Mesothelial cell of epicardium (in vitro differentiated cells): Measurements from ENCODE around the gene RBP5. TPM values are rescaled to one million over a fixed set of nuclear protein-coding genes. Genes with fewer than 3 reads are reported as not detected.

Source experiments
- DNase-seq, 2 experiments: peaks; one replicate each; pipeline ENCODE4 v3.0.0; 2021; ENCODE audit warnings: low spot score in 2 of 2; ENCODE audit not compliant: unreplicated experiment in 2 of 2
- H3K27ac Mint-ChIP-seq: 2 replicates; pipeline ENCODE4 v1.8.0; 2021; ENCODE audit warnings: mixed read lengths
- H3K27me3 Mint-ChIP-seq: 2 replicates; pipeline ENCODE4 v1.8.0; 2021; ENCODE audit warnings: low read depth, mixed read lengths
- H3K36me3 Mint-ChIP-seq: 2 replicates; pipeline ENCODE4 v1.8.0; 2021; ENCODE audit warnings: mixed read lengths
- H3K4me1 Mint-ChIP-seq: 2 replicates; pipeline ENCODE4 v1.8.0; 2021; ENCODE audit warnings: mixed read lengths
- H3K4me3 Mint-ChIP-seq: 2 replicates; pipeline ENCODE4 v1.8.0; 2021; ENCODE audit warnings: mild to moderate bottlenecking, moderate library complexity, mixed read lengths
- H3K9me3 Mint-ChIP-seq: 2 replicates; pipeline ENCODE4 v1.8.0; 2021; ENCODE audit warnings: mixed read lengths
- CTCF ChIP-seq: fragments of 200-600 bp; sonication (generic); IDR thresholded peaks from one replicate; pipeline ENCODE4 v1.5.0; 2021; ENCODE audit warnings: antibody characterized with exemption; ENCODE audit not compliant: unreplicated experiment
- total RNA-seq: library from RNA; stranded (reverse); gene quantifications from 3 replicates; pipeline ENCODE4 v1.2.1, GENCODE V29; 2021

Gene RBP5
- total RNA-seq, 1 donor from 2014 or later: 2.1 TPM

- no peak for TF ChIP-seq CTCF
- no peak for DNase-seq
- H3K4me1 Mint-ChIP-seq: no peaks in the 10 kb centered on the region
- no peak overlapping the region for H3K27ac Mint-ChIP-seq
- no peak overlapping the region for H3K4me3 Mint-ChIP-seq
- H3K36me3 Mint-ChIP-seq: peaks cover 2% of the 10 kb centered on the region
- H3K9me3 Mint-ChIP-seq: no peaks in the 10 kb centered on the region
- no peaks in the 10 kb centered on the region for H3K27me3 Mint-ChIP-seq
Measured at GRCh38 chr12:7121324-7121723, 7.4 kb downstream of the RBP5 start.

DNA sequence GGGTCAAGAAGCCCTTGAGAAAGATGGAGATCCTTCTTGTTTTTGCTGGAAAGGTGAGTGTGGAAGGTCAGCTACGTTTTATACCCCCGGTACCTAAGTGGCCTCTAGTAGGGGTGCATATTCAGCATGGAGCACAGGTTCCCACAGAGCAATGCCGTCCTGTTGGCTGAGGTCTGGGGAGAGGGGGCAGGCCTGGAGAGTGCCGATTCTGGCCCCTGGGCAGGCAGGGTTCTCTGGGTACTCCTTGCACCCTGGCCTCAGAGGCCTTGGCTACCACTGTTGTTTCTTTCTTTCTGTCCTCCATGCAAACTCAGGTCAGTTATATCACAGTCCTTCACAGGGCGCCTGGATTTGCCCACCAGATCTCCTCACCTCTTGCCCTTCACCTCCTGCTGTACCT, 8.5 kb downstream of the RBP5 start:
- DNase-seq: no peak
- peaks cover 9% of the 10 kb centered on the region for H3K36me3 Mint-ChIP-seq
- no peaks in the 10 kb centered on the region for H3K27me3 Mint-ChIP-seq
- no peaks in the 10 kb centered on the region for H3K4me1 Mint-ChIP-seq
- TF ChIP-seq CTCF: no peak
- no peak overlapping the region for H3K27ac Mint-ChIP-seq
- no peak overlapping the region for H3K4me3 Mint-ChIP-seq
- no peaks in the 10 kb centered on the region for H3K9me3 Mint-ChIP-seq

- Mint-ChIP-seq H3K9me3 (no peaks in the 10 kb centered on the region), H3K4me3 (no peak overlapping the region), H3K27ac (no peak overlapping the region), H3K36me3 (peaks cover 14% of the 10 kb centered on the region), H3K4me1 (no peaks in the 10 kb centered on the region), H3K27me3 (no peaks in the 10 kb centered on the region)
- no peak for DNase-seq
- TF ChIP-seq CTCF: no peak
Measured at GRCh38 chr12:7118881-7119280, 9.8 kb downstream of the RBP5 start.

GRCh38 chr12:7117670-7118069, 11.0 kb downstream of the RBP5 start:
- H3K36me3 Mint-ChIP-seq: peaks cover 14% of the 10 kb centered on the region
- H3K4me1 Mint-ChIP-seq: peaks cover 5% of the 10 kb centered on the region
- TF ChIP-seq CTCF: no peak
- H3K27me3 Mint-ChIP-seq: no peaks in the 10 kb centered on the region
- H3K4me3 Mint-ChIP-seq: no peak overlapping the region
- no peak overlapping the region for H3K27ac Mint-ChIP-seq
- H3K9me3 Mint-ChIP-seq: no peaks in the 10 kb centered on the region
- no peak for DNase-seq

DNA sequence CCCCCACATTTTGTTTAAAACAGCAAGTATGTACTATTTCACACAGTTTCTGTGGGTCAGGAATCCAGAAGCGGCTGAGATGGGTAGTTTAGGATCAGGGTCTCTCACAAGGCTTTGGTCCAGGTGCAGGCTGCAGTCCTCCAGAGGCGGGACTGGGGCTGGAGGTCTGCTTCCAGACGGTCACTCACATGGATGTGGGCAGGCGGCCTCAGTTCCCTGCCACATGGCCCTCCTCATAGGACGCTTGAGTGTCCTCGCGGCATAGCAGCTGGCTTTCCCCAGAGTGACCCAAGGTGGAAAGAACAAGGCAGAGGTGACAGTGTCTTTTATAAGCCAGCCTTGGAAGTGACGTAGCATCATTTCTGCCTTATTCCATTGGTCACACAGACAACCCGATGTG, 11.8 kb downstream of the RBP5 start:
- TF ChIP-seq CTCF: no peak
- Mint-ChIP-seq H3K27me3 (no peaks in the 10 kb centered on the region), H3K4me1 (peaks cover 5% of the 10 kb centered on the region), H3K9me3 (no peaks in the 10 kb centered on the region), H3K27ac (no peak overlapping the region), H3K4me3 (no peak overlapping the region), H3K36me3 (peaks cover 14% of the 10 kb centered on the region)
- DNase-seq: no peak

DNA sequence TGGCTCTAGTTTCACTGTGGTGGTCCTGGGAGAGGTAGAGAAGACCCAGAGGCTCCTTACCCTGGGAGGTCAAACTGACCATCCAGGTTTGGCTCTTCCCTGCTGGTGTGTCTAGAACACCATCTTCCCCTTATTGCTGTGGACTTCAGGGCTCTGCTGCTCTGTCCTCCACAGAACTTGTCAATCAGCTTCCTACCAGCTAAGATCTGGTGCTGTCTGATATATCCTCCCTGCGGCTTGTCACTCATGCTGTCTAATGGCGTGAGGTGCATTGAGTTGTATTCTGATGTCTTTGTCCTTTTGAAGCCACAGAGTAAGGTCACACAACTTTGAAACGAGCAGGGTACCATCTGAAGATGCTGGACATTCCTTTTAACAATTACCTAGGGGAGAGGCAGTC, 12.5 kb downstream of the RBP5 start:
- no peak overlapping the region for H3K4me3 Mint-ChIP-seq
- no peak for DNase-seq
- H3K4me1 Mint-ChIP-seq: peaks cover 5% of the 10 kb centered on the region
- no peaks in the 10 kb centered on the region for H3K27me3 Mint-ChIP-seq
- no peak overlapping the region for H3K27ac Mint-ChIP-seq
- H3K9me3 Mint-ChIP-seq: no peaks in the 10 kb centered on the region
- no peak for TF ChIP-seq CTCF
- peaks cover 14% of the 10 kb centered on the region for H3K36me3 Mint-ChIP-seq
